Caco-2 (cell line): Measurements from ENCODE around the gene RPP30. TPM values are rescaled to one million over a fixed set of nuclear protein-coding genes. Genes with fewer than 3 reads are reported as not detected.

Source experiments
- BruUV-seq: library from RNA; stranded (reverse); fragments of 400-500 nt; replicated peaks from 2 replicates; lab custom pipeline; 2021; lab: Mats Ljungman, UMichigan
- CTCF ChIA-PET: fragments of 300-600 bp; sonication (Branson Sonifier 250); formaldehyde crosslinking; loops from one replicate; lab custom pipeline; 2022; ENCODE audit warnings: antibody characterized with exemption; lab: Charles Lee
- POLR2A ChIA-PET: fragments of 300-600 bp; sonication (Branson Sonifier 250); formaldehyde crosslinking; loops from one replicate; lab custom pipeline; 2022; ENCODE audit warnings: antibody characterized with exemption; lab: Charles Lee
- DNase-seq, 2 experiments: peaks; one replicate each; pipeline versions ENCODE4 v3.0.0 to v3.0.0-alpha.2; 2020 to 2022
- H3K27me3 ChIP-seq: replicated peaks from 2 replicates; pipeline ENCODE4 v1.6.0; 2011; ENCODE audit warnings: low read length; ENCODE audit not compliant: control insufficient read depth, insufficient read depth
- H3K36me3 ChIP-seq: 2 replicates; pipeline ENCODE4 v1.5.1; 2011; ENCODE audit warnings: low read length; ENCODE audit not compliant: control insufficient read depth, insufficient read depth
- H3K4me1 ChIP-seq: fragments of 250-450 bp; sonication (Bioruptor Pico); 2 replicates; pipeline ENCODE4 v1.5.1; 2020; ENCODE audit warnings: mild to moderate bottlenecking
- H3K4me3 ChIP-seq: 2 replicates; pipeline ENCODE4 v1.5.1; 2011; ENCODE audit warnings: low read depth, mild to moderate bottlenecking, control low read depth, low read length
- H3K9me3 ChIP-seq: fragments of 250-450 bp; sonication (Bioruptor Pico); 2 replicates; pipeline ENCODE4 v1.5.1; 2020; ENCODE audit warnings: mild to moderate bottlenecking, moderate library complexity
- H3K27ac Mint-ChIP-seq: one replicate; pipeline ENCODE4 v1.8.0; 2022; ENCODE audit warnings: mixed read lengths; ENCODE audit not compliant: unreplicated experiment
- H3K27me3 Mint-ChIP-seq: one replicate; pipeline ENCODE4 v1.8.0; 2022; ENCODE audit warnings: mixed read lengths; ENCODE audit not compliant: insufficient read depth, unreplicated experiment
- H3K36me3 Mint-ChIP-seq: one replicate; pipeline ENCODE4 v1.8.0; 2022; ENCODE audit warnings: mild to moderate bottlenecking, mixed read lengths; ENCODE audit not compliant: insufficient read depth, unreplicated experiment
- H3K4me1 Mint-ChIP-seq: one replicate; pipeline ENCODE4 v1.8.0; 2022; ENCODE audit warnings: low read depth, mixed read lengths; ENCODE audit not compliant: unreplicated experiment
- H3K4me3 Mint-ChIP-seq: one replicate; pipeline ENCODE4 v1.8.0; 2022; ENCODE audit warnings: mild to moderate bottlenecking, moderate library complexity, mixed read lengths; ENCODE audit not compliant: unreplicated experiment
- H3K9me3 Mint-ChIP-seq: one replicate; pipeline ENCODE4 v1.8.0; 2022; ENCODE audit warnings: mixed read lengths; ENCODE audit not compliant: unreplicated experiment
- intact Hi-C: fragments of 100-400 bp; cut with micrococcal nuclease; formaldehyde crosslinking; loops from one replicate; pipeline ENCODE4 v1.10.0; 2022; ENCODE audit not compliant: unreplicated experiment
- total RNA-seq: library from RNA; stranded (reverse); gene quantifications from 2 replicates; pipeline ENCODE4 v1.2.3, GENCODE V29; 2022
- TF ChIP-seq, protein P1 (sequence below), 2 experiments: fragments of 200-600 bp in 1 of 2; IDR thresholded peaks; 1 replicate in 1 of 2; 2 replicates in 1 of 2; pipeline versions ENCODE4 v1.5.1 to v1.8.0; 2011 to 2022; ENCODE audit warnings: antibody characterized with exemption in 1 of 2, control low read depth in 1 of 2, inconsistent platforms in 1 of 2, low read depth in 1 of 2, low read length in 1 of 2, mild to moderate bottlenecking in 1 of 2, moderate library complexity in 1 of 2; ENCODE audit not compliant: insufficient read depth in 1 of 2, severe bottlenecking in 1 of 2, unreplicated experiment in 1 of 2

The RPP30 gene
- total RNA-seq, 1 experiment from 2014 or later = 67.6 TPM

DNA sequence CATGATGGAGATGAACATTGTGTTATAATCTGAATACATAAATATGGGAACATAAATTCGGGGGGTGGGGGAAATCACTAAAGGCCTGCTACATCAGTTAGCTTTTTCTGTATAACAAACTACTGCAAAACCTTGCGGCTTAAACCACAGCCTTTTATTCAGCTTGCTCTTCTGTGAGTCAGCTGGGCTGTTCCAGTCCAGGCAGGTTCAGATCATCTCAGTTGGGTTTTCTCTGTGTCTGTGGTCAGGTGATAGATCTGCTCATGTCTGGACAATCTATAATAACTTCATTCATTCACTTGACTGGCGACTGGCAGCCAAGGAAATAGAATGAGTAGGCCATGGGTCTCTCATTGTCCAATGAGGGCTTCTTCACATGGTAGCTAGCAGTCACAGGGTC is 37.4 kb upstream of the RPP30 start:
- no peaks in the 10 kb centered on the region for H3K36me3 Mint-ChIP-seq
- intact Hi-C loops = no loop called here
- no peak overlapping the region for H3K4me3 Mint-ChIP-seq
- no peak for DNase-seq
- no peaks in the 10 kb centered on the region for H3K4me1 Mint-ChIP-seq
- ChIA-PET POLR2A (no interaction called here), CTCF (no interaction called here)
- no peaks in the 10 kb centered on the region for H3K9me3 ChIP-seq
- H3K27me3 ChIP-seq = no peaks in the 10 kb centered on the region; the same call in 1 of the 2 replicates
- no peaks in the 10 kb centered on the region for H3K36me3 ChIP-seq
- TF ChIP-seq, protein P1, sequence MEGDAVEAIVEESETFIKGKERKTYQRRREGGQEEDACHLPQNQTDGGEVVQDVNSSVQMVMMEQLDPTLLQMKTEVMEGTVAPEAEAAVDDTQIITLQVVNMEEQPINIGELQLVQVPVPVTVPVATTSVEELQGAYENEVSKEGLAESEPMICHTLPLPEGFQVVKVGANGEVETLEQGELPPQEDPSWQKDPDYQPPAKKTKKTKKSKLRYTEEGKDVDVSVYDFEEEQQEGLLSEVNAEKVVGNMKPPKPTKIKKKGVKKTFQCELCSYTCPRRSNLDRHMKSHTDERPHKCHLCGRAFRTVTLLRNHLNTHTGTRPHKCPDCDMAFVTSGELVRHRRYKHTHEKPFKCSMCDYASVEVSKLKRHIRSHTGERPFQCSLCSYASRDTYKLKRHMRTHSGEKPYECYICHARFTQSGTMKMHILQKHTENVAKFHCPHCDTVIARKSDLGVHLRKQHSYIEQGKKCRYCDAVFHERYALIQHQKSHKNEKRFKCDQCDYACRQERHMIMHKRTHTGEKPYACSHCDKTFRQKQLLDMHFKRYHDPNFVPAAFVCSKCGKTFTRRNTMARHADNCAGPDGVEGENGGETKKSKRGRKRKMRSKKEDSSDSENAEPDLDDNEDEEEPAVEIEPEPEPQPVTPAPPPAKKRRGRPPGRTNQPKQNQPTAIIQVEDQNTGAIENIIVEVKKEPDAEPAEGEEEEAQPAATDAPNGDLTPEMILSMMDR (IDR thresholded peaks at IDR 0.05; ENCODE audit: insufficient read depth in 1 of 2, low read depth in 1 of 2, low read length in 1 of 2, severe bottlenecking in 1 of 2, unreplicated experiment in 1 of 2) = no peak
- H3K27me3 Mint-ChIP-seq = peaks cover 12% of the 10 kb centered on the region
- no peaks in the 10 kb centered on the region for H3K4me1 ChIP-seq
- no peaks in the 10 kb centered on the region for H3K9me3 Mint-ChIP-seq
- BruUV-seq = no TSS peak
- no peak overlapping the region for H3K4me3 ChIP-seq
- H3K27ac Mint-ChIP-seq = no peak overlapping the region

DNA sequence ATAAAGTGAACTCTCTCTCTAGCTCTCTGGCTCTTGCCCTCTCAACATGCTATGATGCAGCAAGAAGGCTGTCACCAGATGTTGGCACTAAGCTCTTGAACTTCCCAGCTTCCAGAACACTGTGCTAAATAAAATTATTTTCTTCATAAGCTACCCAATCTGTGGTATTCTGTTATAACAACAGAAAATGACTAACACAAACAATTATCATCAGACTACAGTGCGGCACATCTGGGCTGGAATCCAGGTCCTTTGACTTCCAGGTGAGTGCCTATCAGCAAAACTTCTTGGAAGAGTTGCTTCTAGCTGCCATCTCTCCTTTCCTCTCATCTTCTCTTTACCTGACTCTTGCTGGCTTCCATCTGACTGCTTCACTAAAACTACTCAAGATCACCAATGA is 34.3 kb upstream of the RPP30 start:
- Mint-ChIP-seq H3K9me3 (no peaks in the 10 kb centered on the region), H3K4me3 (no peak overlapping the region), H3K4me1 (no peaks in the 10 kb centered on the region), H3K36me3 (no peaks in the 10 kb centered on the region), H3K27ac (no peak overlapping the region), H3K27me3 (peaks cover 12% of the 10 kb centered on the region)
- DNase-seq = no peak
- ChIA-PET POLR2A (no interaction called here), CTCF (no interaction called here)
- Histone ChIP-seq H3K27me3 (no peaks in the 10 kb centered on the region), H3K4me1 (no peaks in the 10 kb centered on the region), H3K4me3 (no peak overlapping the region), H3K9me3 (no peaks in the 10 kb centered on the region), H3K36me3 (no peaks in the 10 kb centered on the region)
- no TSS peak for BruUV-seq
- intact Hi-C loops = no loop called here
- TF ChIP-seq, protein P1 (IDR thresholded peaks at IDR 0.05; ENCODE audit: insufficient read depth in 1 of 2, low read depth in 1 of 2, low read length in 1 of 2, severe bottlenecking in 1 of 2, unreplicated experiment in 1 of 2) = no peak

DNA sequence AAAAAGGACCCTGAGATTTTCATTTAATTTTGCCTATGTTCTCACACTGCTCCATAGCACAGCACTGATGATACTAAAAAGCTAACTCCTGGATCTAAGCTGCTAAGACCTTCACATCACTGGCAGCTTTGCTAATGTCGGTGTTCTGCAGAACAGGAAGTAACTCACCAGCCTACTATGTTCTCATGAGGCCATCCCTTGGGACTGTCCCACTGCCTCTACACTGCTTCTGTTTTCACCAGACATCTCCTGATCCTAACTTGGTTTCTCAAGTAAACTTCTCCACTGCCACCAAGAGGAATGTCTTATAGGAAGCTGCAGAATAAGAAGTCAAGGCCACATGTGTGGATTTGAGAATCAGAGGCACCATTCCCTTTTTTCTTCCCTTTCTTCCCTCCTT is 29.0 kb upstream of the RPP30 start:
- H3K36me3 Mint-ChIP-seq = no peaks in the 10 kb centered on the region
- H3K9me3 ChIP-seq = no peaks in the 10 kb centered on the region
- H3K4me1 Mint-ChIP-seq = no peaks in the 10 kb centered on the region
- TF ChIP-seq, protein P1 (IDR thresholded peaks at IDR 0.05; ENCODE audit: insufficient read depth in 1 of 2, low read depth in 1 of 2, low read length in 1 of 2, severe bottlenecking in 1 of 2, unreplicated experiment in 1 of 2) = no peak
- H3K4me1 ChIP-seq = no peaks in the 10 kb centered on the region
- no peaks in the 10 kb centered on the region for H3K27me3 ChIP-seq
- H3K36me3 ChIP-seq = no peaks in the 10 kb centered on the region
- H3K4me3 ChIP-seq = no peak overlapping the region
- H3K4me3 Mint-ChIP-seq = no peak overlapping the region
- peaks cover 14% of the 10 kb centered on the region for H3K27me3 Mint-ChIP-seq
- no peak for DNase-seq
- ChIA-PET POLR2A (no interaction called here), CTCF (interaction anchor here (0.7 kb wide), 1 partner anchor 1708 kb away, joined by 3 read pairs; no protein-coding TSS in a partner anchor)
- no peak overlapping the region for H3K27ac Mint-ChIP-seq
- peaks cover 6% of the 10 kb centered on the region for H3K9me3 Mint-ChIP-seq
- intact Hi-C loops = no loop called here
- BruUV-seq = no TSS peak
